Measurements from ENCODE around the gene ACVR1B. TPM values are rescaled to one million over a fixed set of nuclear protein-coding genes. Genes with fewer than 3 reads are reported as not detected.

ACVR1B gene
- total RNA-seq, 1 donor from 2014 or later = 13.8 TPM

DNA sequence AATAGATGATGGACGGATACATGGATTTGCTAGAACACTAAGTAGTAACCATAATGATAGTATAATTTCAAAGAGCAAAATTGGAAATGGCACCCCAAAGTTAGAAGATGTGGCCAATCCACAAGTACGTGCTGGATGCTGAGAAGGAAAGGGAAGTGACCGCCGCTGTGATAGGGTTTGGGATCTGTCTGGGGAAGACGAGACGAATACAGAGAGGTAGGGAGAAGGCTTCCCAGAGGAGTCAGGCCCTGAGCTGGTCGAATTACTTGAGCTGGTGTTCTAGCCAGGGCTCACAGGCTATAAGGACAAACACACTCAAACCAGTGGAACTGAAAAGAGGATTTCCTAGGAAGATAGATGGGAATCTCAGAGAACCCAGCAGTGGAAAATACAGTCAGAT is 9.4 kb upstream of the ACVR1B start:
- peaks cover 13% of the 10 kb centered on the region for H3K4me1 ChIP-seq
- TF ChIP-seq EZH2 (IDR thresholded peaks at IDR 0.05) (no peak), EZH2phosphoT487 (IDR thresholded peaks at IDR 0.05) (no peak)
- TF ChIP-seq, protein P1, sequence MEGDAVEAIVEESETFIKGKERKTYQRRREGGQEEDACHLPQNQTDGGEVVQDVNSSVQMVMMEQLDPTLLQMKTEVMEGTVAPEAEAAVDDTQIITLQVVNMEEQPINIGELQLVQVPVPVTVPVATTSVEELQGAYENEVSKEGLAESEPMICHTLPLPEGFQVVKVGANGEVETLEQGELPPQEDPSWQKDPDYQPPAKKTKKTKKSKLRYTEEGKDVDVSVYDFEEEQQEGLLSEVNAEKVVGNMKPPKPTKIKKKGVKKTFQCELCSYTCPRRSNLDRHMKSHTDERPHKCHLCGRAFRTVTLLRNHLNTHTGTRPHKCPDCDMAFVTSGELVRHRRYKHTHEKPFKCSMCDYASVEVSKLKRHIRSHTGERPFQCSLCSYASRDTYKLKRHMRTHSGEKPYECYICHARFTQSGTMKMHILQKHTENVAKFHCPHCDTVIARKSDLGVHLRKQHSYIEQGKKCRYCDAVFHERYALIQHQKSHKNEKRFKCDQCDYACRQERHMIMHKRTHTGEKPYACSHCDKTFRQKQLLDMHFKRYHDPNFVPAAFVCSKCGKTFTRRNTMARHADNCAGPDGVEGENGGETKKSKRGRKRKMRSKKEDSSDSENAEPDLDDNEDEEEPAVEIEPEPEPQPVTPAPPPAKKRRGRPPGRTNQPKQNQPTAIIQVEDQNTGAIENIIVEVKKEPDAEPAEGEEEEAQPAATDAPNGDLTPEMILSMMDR (IDR thresholded peaks at IDR 0.05) = no peak
- no peak overlapping the region for H3K9ac ChIP-seq
- no peak overlapping the region for H3K4me3 ChIP-seq
- H4K20me1 ChIP-seq (ENCODE audit: low read depth) = no peaks in the 10 kb centered on the region
- no peak overlapping the region for H3K27ac Mint-ChIP-seq
- no peaks in the 10 kb centered on the region for H3K79me2 ChIP-seq (ENCODE audit: low read depth)
- peaks cover 4% of the 10 kb centered on the region for H3F3A ChIP-seq (ENCODE audit: low read depth)
- peaks cover 21% of the 10 kb centered on the region for H3K9me3 Mint-ChIP-seq
- no peaks in the 10 kb centered on the region for H3K36me3 Mint-ChIP-seq
- H3K36me3 ChIP-seq = no peaks in the 10 kb centered on the region
- H3K4me2 ChIP-seq = no peak overlapping the region
- no peaks in the 10 kb centered on the region for H3K27me3 ChIP-seq
- H2AFZ ChIP-seq (replicated peaks) = no peak overlapping the region
- H3K27ac ChIP-seq = no peak overlapping the region
- peaks cover 15% of the 10 kb centered on the region for H3K27me3 Mint-ChIP-seq (ENCODE audit: insufficient read depth, low read depth)
- peaks cover 6% of the 10 kb centered on the region for H3K9me3 ChIP-seq (ENCODE audit: low read depth)
- no peak overlapping the region for H3K4me3 Mint-ChIP-seq
- no peak for DNase-seq (ENCODE audit: low spot score)
- peaks cover 15% of the 10 kb centered on the region for H3K4me1 Mint-ChIP-seq

DNA sequence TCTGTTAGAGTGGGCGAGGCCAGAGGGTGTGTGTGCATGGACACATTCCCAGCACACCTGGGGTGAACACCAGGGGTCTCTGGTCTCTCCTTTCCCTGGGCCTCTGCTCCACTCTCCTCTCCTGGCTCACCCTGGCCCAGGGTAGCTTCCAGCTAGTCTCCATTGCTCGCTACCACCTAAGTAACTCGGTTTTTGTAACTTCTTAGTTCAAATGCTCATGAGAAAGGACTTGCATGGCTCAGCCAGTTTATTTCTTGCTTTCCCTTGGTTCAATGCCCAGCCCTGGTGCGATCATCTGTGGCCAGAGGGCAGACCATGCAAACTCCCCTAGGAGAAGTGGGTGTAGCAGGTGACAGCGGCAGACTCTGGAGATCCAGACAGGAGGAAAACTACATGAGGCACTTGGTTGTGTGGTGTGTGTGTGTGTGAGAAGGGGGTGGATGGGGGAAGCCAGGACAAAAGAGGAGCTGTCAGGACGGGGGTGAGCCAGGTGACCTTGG is 8.9 kb upstream of the ACVR1B start:
- H3K4me2 ChIP-seq = no peak overlapping the region
- peaks cover 21% of the 10 kb centered on the region for H3K9me3 Mint-ChIP-seq
- no peak overlapping the region for H3K4me3 ChIP-seq
- peaks cover 6% of the 10 kb centered on the region for H3K9me3 ChIP-seq (ENCODE audit: low read depth)
- TF ChIP-seq EZH2phosphoT487 (IDR thresholded peaks at IDR 0.05) = no peak
- TF ChIP-seq EZH2 (IDR thresholded peaks at IDR 0.05) = no peak
- TF ChIP-seq, protein P1 (IDR thresholded peaks at IDR 0.05) = no peak
- H3K27ac Mint-ChIP-seq = no peak overlapping the region
- no peak for DNase-seq (ENCODE audit: low spot score)
- H4K20me1 ChIP-seq (ENCODE audit: low read depth) = no peaks in the 10 kb centered on the region
- H2AFZ ChIP-seq (replicated peaks) = no peak overlapping the region
- peaks cover 4% of the 10 kb centered on the region for H3K27me3 ChIP-seq
- H3K27ac ChIP-seq = no peak overlapping the region
- peaks cover 19% of the 10 kb centered on the region for H3K27me3 Mint-ChIP-seq (ENCODE audit: insufficient read depth, low read depth)
- no peaks in the 10 kb centered on the region for H3K36me3 ChIP-seq
- H3K4me3 Mint-ChIP-seq = no peak overlapping the region
- H3F3A ChIP-seq (ENCODE audit: low read depth) = peaks cover 2% of the 10 kb centered on the region
- peaks cover 12% of the 10 kb centered on the region for H3K4me1 Mint-ChIP-seq
- H3K9ac ChIP-seq = no peak overlapping the region
- H3K4me1 ChIP-seq = peaks cover 8% of the 10 kb centered on the region
- H3K36me3 Mint-ChIP-seq = no peaks in the 10 kb centered on the region
- H3K79me2 ChIP-seq (ENCODE audit: low read depth) = no peaks in the 10 kb centered on the region

DNA sequence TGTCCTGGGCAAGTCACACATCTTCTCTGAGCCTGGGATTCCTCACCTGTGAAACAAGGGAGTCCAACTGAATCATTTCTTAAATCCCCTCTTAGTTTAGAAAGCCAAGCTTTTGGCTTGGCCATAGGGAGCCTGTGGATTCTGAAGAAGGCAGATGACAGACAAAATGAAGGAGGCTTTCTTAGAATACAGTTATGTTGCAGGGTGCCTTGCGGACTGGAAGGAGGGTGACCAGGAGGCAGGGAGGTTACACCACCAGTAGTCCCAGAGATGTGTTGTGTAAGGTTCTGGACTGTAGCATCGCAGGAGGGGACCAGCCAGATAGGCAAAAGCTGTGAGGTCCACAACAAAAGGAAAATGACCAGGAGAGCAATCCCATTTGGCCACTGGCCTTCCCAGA is 8.2 kb upstream of the ACVR1B start:
- no peak overlapping the region for H3K4me3 ChIP-seq
- Mint-ChIP-seq H3K9me3 (peaks cover 21% of the 10 kb centered on the region), H3K36me3 (no peaks in the 10 kb centered on the region), H3K27me3 (ENCODE audit: insufficient read depth, low read depth) (peaks cover 26% of the 10 kb centered on the region), H3K4me3 (no peak overlapping the region), H3K4me1 (peaks cover 10% of the 10 kb centered on the region), H3K27ac (no peak overlapping the region)
- TF ChIP-seq, protein P1 (IDR thresholded peaks at IDR 0.05) = no peak
- TF ChIP-seq EZH2phosphoT487 (IDR thresholded peaks at IDR 0.05) (no peak), EZH2 (IDR thresholded peaks at IDR 0.05) (no peak)
- H3K4me1 ChIP-seq = peaks cover under 1% of the 10 kb centered on the region
- no peak for DNase-seq (ENCODE audit: low spot score)
- H3F3A ChIP-seq (ENCODE audit: low read depth) = no peaks in the 10 kb centered on the region
- H3K27ac ChIP-seq = no peak overlapping the region
- no peaks in the 10 kb centered on the region for H3K79me2 ChIP-seq (ENCODE audit: low read depth)
- H4K20me1 ChIP-seq (ENCODE audit: low read depth) = no peaks in the 10 kb centered on the region
- no peak overlapping the region for H2AFZ ChIP-seq (replicated peaks)
- H3K4me2 ChIP-seq = no peak overlapping the region
- H3K9ac ChIP-seq = no peak overlapping the region
- H3K36me3 ChIP-seq = no peaks in the 10 kb centered on the region
- peaks cover 6% of the 10 kb centered on the region for H3K9me3 ChIP-seq (ENCODE audit: low read depth)
- peaks cover 12% of the 10 kb centered on the region for H3K27me3 ChIP-seq
